ENCODE measurements around the gene ZNF511. TPM values are rescaled to one million over a fixed set of nuclear protein-coding genes. Genes with fewer than 3 reads are reported as not detected.

The ZNF511 gene
- total and polyA plus RNA-seq, 2 donors (not counting 1 experiment from before 2014, with no cell fraction given): 30.7 to 45.1 TPM

DNA sequence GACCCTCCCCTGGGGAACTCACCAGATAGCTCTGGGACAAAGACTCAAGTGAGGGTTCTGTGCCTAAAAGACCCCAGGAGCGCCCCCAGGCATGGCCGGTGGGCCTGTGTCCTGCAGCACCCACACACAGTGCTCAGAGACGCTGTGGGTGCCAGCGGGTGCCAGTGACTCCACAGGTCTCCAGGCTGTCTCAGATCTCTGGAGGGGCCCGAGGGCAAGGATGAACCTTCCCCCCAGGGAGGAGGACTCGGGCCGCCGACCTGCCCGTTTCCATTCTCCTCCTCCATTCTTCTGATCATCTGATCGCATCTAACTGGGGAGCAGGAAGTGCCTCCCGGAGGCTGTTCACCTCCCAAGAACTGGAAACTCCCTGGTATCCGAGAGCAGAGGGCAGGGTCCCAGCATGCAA, 33.0 kb upstream of the ZNF511 start:
- Histone ChIP-seq H3K27ac (ENCODE audit: low read length in 2 of 2) (peak overlapping the region; percentile 94 to 97), H3K4me3 (ENCODE audit: control extremely low read depth in 1 of 5, extremely low read depth in 1 of 5, insufficient read depth in 1 of 5, low read depth in 2 of 5, low read length in 4 of 5) (peak overlapping the region; percentile 79 to 96 (median 83)), H3K9ac (ENCODE audit: low read length) (peak overlapping the region; percentile 96), H3K4me1 (ENCODE audit: control insufficient read depth in 2 of 2, insufficient read depth in 2 of 2, low read length in 2 of 2) (peaks cover 45 to 70% of the 10 kb centered on the region in 2 donors), H3K9me3 (ENCODE audit: control extremely low read depth in 1 of 3, control insufficient read depth in 2 of 3, insufficient read depth in 1 of 3, low read length in 2 of 3) (no peaks in the 10 kb centered on the region), H3K27me3 (replicated peaks in 1 of 4; ENCODE audit: control extremely low read depth in 1 of 4, control insufficient read depth in 3 of 4, insufficient read depth in 4 of 4, low read length in 3 of 4) (no peaks in the 10 kb centered on the region), H3K4me2 (replicated peaks; ENCODE audit: low read depth, low read length, poor library complexity, severe bottlenecking) (peak overlapping the region; percentile 99), H2AFZ (ENCODE audit: insufficient read depth, low read depth, low read length, poor library complexity, severe bottlenecking) (peak overlapping the region; percentile 64), H3K79me2 (ENCODE audit: control insufficient read depth, insufficient read depth, low read length) (peaks cover 12% of the 10 kb centered on the region), H4K20me1 (ENCODE audit: control insufficient read depth, insufficient read depth, low read length, poor library complexity, severe bottlenecking) (peaks cover 21% of the 10 kb centered on the region), H3K36me3 (replicated peaks in 1 of 2; ENCODE audit: control extremely low read depth in 1 of 2, control insufficient read depth in 1 of 2, extremely low read depth in 1 of 2, insufficient read depth in 2 of 2, low read length in 1 of 2) (peaks cover 0 to 33% of the 10 kb centered on the region in 2 experiments)
- H3K4me1 Mint-ChIP-seq: peaks cover 43% of the 10 kb centered on the region
- TF ChIP-seq, protein P1, sequence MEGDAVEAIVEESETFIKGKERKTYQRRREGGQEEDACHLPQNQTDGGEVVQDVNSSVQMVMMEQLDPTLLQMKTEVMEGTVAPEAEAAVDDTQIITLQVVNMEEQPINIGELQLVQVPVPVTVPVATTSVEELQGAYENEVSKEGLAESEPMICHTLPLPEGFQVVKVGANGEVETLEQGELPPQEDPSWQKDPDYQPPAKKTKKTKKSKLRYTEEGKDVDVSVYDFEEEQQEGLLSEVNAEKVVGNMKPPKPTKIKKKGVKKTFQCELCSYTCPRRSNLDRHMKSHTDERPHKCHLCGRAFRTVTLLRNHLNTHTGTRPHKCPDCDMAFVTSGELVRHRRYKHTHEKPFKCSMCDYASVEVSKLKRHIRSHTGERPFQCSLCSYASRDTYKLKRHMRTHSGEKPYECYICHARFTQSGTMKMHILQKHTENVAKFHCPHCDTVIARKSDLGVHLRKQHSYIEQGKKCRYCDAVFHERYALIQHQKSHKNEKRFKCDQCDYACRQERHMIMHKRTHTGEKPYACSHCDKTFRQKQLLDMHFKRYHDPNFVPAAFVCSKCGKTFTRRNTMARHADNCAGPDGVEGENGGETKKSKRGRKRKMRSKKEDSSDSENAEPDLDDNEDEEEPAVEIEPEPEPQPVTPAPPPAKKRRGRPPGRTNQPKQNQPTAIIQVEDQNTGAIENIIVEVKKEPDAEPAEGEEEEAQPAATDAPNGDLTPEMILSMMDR (IDR thresholded peaks at IDR 0.05): peak; percentile 52
- no peak for TF ChIP-seq EZH2 (IDR thresholded peaks at IDR 0.05; ENCODE audit: borderline replicate concordance, insufficient read depth, low read depth, low read length, poor library complexity, severe bottlenecking)
- peak overlapping the region; percentile 95 for H3K27ac Mint-ChIP-seq
- CTCF ChIA-PET: interaction anchor here (0.6 to 3.3 kb wide), 9 partner anchors 10 to 132 kb away, joined by 3 to 80 read pairs (median 3); no protein-coding TSS in a partner anchor
- no peaks in the 10 kb centered on the region for H3K9me3 Mint-ChIP-seq (ENCODE audit: insufficient read depth)
- peak; percentile 68 for DNase-seq
- peak overlapping the region; percentile 89 for H3K4me3 Mint-ChIP-seq
- intact Hi-C loops (cut with micrococcal nuclease): loop anchor here (1.0 to 10.0 kb wide), 4 partner anchors 14 to 131 kb away; partner anchors contain the start of gene MTG1
- POLR2A ChIA-PET: interaction anchor here (0.8 to 2.6 kb wide), 7 partner anchors 9 to 49 kb away, joined by 3 to 12 read pairs (median 10); partner anchors contain the start of genes TUBGCP2 and ZNF511
- peak; percentile 29 for ATAC-seq (ENCODE audit: low read depth)
- H3K27me3 Mint-ChIP-seq: no peaks in the 10 kb centered on the region
- WGBS (ENCODE audit: insufficient coverage): under 1% methylated on average over 12 of the region's 12 CpGs

DNA sequence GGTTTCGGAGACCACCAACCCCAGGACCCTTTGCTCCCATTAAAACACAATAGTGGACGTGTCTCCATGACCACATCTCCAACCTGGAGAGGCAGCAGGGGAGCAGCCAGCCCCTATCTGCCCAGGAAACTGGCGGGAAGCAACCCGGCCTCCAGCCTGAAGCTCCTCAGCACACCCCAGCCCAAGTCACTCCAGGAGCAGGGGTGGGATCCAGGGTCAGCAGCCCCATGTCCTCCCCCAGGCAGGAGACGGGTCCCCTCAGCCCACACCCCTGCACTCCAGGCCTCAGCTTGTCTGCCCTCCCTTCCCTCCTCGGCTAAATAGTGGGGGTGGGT, 32.6 kb upstream of the ZNF511 start:
- H3K27me3 Mint-ChIP-seq: no peaks in the 10 kb centered on the region
- CTCF ChIA-PET: interaction anchor here (0.9 to 3.3 kb wide), 4 partner anchors 9 to 53 kb away, joined by 3 to 80 read pairs (median 4); no protein-coding TSS in a partner anchor
- intact Hi-C loops (cut with micrococcal nuclease): loop anchor here (5.0 to 10.0 kb wide), 2 partner anchors 116 to 131 kb away; partner anchors contain the start of gene MTG1

More for the DNA sequence above, 32.6 kb upstream of the ZNF511 start:
- H3K4me2 ChIP-seq (replicated peaks; ENCODE audit: low read depth, low read length, poor library complexity, severe bottlenecking): peak overlapping the region; percentile 99
- peak overlapping the region; percentile 95 for H3K27ac Mint-ChIP-seq
- no peaks in the 10 kb centered on the region for H3K9me3 Mint-ChIP-seq (ENCODE audit: insufficient read depth)
- H3K9ac ChIP-seq (ENCODE audit: low read length): peak overlapping the region; percentile 96
- peaks cover 0 to 29% of the 10 kb centered on the region in 2 experiments for H3K36me3 ChIP-seq (replicated peaks in 1 of 2; ENCODE audit: control extremely low read depth in 1 of 2, control insufficient read depth in 1 of 2, extremely low read depth in 1 of 2, insufficient read depth in 2 of 2, low read length in 1 of 2)
- no peak for DNase-seq
- H4K20me1 ChIP-seq (ENCODE audit: control insufficient read depth, insufficient read depth, low read length, poor library complexity, severe bottlenecking): peaks cover 21% of the 10 kb centered on the region
- H3K79me2 ChIP-seq (ENCODE audit: control insufficient read depth, insufficient read depth, low read length): peaks cover 12% of the 10 kb centered on the region
- H3K9me3 ChIP-seq (ENCODE audit: control extremely low read depth in 1 of 3, control insufficient read depth in 2 of 3, insufficient read depth in 1 of 3, low read length in 2 of 3): no peaks in the 10 kb centered on the region
- H3K27me3 ChIP-seq (replicated peaks in 1 of 4; ENCODE audit: control extremely low read depth in 1 of 4, control insufficient read depth in 3 of 4, insufficient read depth in 4 of 4, low read length in 3 of 4): no peaks in the 10 kb centered on the region
- peak overlapping the region; percentile 94 to 97 for H3K27ac ChIP-seq (ENCODE audit: low read length in 2 of 2)
- peaks cover 43% of the 10 kb centered on the region for H3K4me1 Mint-ChIP-seq
- H3K4me1 ChIP-seq (ENCODE audit: control insufficient read depth in 2 of 2, insufficient read depth in 2 of 2, low read length in 2 of 2): peaks cover 45 to 70% of the 10 kb centered on the region in 2 donors
- peak overlapping the region; percentile 89 for H3K4me3 Mint-ChIP-seq
- H3K4me3 ChIP-seq (ENCODE audit: control extremely low read depth in 1 of 5, extremely low read depth in 1 of 5, insufficient read depth in 1 of 5, low read depth in 2 of 5, low read length in 4 of 5): peak overlapping the region; percentile 79 to 96 (median 83)
- no peak for ATAC-seq (ENCODE audit: low read depth)
- POLR2A ChIA-PET: interaction anchor here (0.6 to 2.6 kb wide), 6 partner anchors 12 to 754 kb away, joined by 3 to 12 read pairs (median 10); partner anchors contain the start of genes TUBGCP2 and ZNF511
- WGBS (ENCODE audit: insufficient coverage): 5% methylated on average over 4 of the region's 6 CpGs
- peak overlapping the region; percentile 64 for H2AFZ ChIP-seq (ENCODE audit: insufficient read depth, low read depth, low read length, poor library complexity, severe bottlenecking)
- no peak for TF ChIP-seq EZH2 (IDR thresholded peaks at IDR 0.05; ENCODE audit: borderline replicate concordance, insufficient read depth, low read depth, low read length, poor library complexity, severe bottlenecking)
- TF ChIP-seq, protein P1 (IDR thresholded peaks at IDR 0.05): no peak
